SK-N-SH (cell line): ENCODE data around the gene AADACL4.

ENCODE experiments used
- EP300 ChIP-seq, 2 experiments: IDR thresholded peaks; 2 replicates each; pipeline versions ENCODE4 v1.4.0 to v1.6.1; 2012; ENCODE audit warnings: borderline replicate concordance in 1 of 2, low read depth in 1 of 2, low read length in 1 of 2
- FOXM1 ChIP-seq: IDR thresholded peaks from 2 replicates; pipeline ENCODE4 v1.4.0; 2012; ENCODE audit warnings: low read depth, mild to moderate bottlenecking
- GATA2 ChIP-seq: sonication (generic); formaldehyde crosslinking; IDR thresholded peaks from 2 replicates; pipeline ENCODE4 v1.5.0; 2020; ENCODE audit warnings: mild to moderate bottlenecking, missing genetic modification reagents
- MEF2A ChIP-seq: IDR thresholded peaks from 2 replicates; pipeline ENCODE4 v1.4.0; 2012; ENCODE audit warnings: low read depth, borderline replicate concordance
- RAD21 ChIP-seq: IDR thresholded peaks from 2 replicates; pipeline ENCODE4 v1.6.1; 2012; ENCODE audit warnings: mild to moderate bottlenecking, low read length
- TCF12 ChIP-seq: IDR thresholded peaks from 2 replicates; pipeline ENCODE4 v1.4.0; 2012
- TEAD4 ChIP-seq: IDR thresholded peaks from 2 replicates; pipeline ENCODE4 v1.4.0; 2012; ENCODE audit warnings: mild to moderate bottlenecking, borderline replicate concordance; ENCODE audit not compliant: insufficient read depth
- TF ChIP-seq, protein P1 (sequence below): fragments of 200-600 bp; sonication (generic); IDR thresholded peaks from 2 replicates; pipeline ENCODE4 v1.6.1; 2017; ENCODE audit warnings: antibody characterized with exemption, mild to moderate bottlenecking, moderate library complexity
- TF ChIP-seq, protein P2 (sequence below): IDR thresholded peaks from 2 replicates; pipeline ENCODE4 v1.6.1; 2012; ENCODE audit warnings: mild to moderate bottlenecking, low read depth, low read length, moderate library complexity
- TF ChIP-seq, protein P3 (sequence below): IDR thresholded peaks from 2 replicates; pipeline ENCODE4; 2012

DNA sequence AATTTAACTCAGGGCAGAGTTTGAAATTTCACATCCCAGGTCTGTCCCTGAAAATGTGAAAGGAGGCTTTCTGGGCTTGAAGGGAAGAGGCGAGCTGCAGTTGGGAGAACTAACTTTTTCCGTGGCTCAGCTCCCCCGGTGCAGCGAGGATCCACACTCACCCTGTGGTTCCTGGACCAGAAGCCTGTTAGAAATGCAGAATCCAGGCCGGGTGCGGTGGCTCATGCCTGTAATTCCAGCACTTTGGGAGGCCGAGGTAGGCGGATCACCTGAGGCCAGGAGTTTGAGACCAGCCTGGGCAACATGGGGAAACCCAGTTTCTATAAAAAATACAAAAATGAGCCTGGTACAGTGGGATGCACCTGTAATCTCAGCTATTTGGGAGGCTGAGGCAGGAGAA, 23.0 kb upstream of the AADACL4 start:
- TF ChIP-seq, protein P1, sequence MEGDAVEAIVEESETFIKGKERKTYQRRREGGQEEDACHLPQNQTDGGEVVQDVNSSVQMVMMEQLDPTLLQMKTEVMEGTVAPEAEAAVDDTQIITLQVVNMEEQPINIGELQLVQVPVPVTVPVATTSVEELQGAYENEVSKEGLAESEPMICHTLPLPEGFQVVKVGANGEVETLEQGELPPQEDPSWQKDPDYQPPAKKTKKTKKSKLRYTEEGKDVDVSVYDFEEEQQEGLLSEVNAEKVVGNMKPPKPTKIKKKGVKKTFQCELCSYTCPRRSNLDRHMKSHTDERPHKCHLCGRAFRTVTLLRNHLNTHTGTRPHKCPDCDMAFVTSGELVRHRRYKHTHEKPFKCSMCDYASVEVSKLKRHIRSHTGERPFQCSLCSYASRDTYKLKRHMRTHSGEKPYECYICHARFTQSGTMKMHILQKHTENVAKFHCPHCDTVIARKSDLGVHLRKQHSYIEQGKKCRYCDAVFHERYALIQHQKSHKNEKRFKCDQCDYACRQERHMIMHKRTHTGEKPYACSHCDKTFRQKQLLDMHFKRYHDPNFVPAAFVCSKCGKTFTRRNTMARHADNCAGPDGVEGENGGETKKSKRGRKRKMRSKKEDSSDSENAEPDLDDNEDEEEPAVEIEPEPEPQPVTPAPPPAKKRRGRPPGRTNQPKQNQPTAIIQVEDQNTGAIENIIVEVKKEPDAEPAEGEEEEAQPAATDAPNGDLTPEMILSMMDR: no peak
- TF ChIP-seq GATA2 (no peak), TCF12 (no peak), EP300 (IDR thresholded peaks at IDR 0.05; ENCODE audit: borderline replicate concordance in 1 of 2, low read depth in 1 of 2, low read length in 1 of 2) (no peak), FOXM1 (no peak), TEAD4 (no peak), RAD21 (no peak), MEF2A (no peak)
- TF ChIP-seq, protein P2, sequence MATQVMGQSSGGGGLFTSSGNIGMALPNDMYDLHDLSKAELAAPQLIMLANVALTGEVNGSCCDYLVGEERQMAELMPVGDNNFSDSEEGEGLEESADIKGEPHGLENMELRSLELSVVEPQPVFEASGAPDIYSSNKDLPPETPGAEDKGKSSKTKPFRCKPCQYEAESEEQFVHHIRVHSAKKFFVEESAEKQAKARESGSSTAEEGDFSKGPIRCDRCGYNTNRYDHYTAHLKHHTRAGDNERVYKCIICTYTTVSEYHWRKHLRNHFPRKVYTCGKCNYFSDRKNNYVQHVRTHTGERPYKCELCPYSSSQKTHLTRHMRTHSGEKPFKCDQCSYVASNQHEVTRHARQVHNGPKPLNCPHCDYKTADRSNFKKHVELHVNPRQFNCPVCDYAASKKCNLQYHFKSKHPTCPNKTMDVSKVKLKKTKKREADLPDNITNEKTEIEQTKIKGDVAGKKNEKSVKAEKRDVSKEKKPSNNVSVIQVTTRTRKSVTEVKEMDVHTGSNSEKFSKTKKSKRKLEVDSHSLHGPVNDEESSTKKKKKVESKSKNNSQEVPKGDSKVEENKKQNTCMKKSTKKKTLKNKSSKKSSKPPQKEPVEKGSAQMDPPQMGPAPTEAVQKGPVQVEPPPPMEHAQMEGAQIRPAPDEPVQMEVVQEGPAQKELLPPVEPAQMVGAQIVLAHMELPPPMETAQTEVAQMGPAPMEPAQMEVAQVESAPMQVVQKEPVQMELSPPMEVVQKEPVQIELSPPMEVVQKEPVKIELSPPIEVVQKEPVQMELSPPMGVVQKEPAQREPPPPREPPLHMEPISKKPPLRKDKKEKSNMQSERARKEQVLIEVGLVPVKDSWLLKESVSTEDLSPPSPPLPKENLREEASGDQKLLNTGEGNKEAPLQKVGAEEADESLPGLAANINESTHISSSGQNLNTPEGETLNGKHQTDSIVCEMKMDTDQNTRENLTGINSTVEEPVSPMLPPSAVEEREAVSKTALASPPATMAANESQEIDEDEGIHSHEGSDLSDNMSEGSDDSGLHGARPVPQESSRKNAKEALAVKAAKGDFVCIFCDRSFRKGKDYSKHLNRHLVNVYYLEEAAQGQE: no peak
- TF ChIP-seq, protein P3, sequence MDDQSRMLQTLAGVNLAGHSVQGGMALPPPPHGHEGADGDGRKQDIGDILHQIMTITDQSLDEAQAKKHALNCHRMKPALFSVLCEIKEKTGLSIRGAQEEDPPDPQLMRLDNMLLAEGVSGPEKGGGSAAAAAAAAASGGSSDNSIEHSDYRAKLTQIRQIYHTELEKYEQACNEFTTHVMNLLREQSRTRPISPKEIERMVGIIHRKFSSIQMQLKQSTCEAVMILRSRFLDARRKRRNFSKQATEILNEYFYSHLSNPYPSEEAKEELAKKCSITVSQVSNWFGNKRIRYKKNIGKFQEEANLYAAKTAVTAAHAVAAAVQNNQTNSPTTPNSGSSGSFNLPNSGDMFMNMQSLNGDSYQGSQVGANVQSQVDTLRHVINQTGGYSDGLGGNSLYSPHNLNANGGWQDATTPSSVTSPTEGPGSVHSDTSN: no peak
